Germinal center (tissue), 1 donor: Measurements from ENCODE around the gene NKX6-1.

Source experiments
- DNase-seq: peaks from one replicate; pipeline ENCODE4 v3.0.0; 2012; ENCODE audit warnings: mixed read lengths, low spot score

NKX6-1 gene

DNA sequence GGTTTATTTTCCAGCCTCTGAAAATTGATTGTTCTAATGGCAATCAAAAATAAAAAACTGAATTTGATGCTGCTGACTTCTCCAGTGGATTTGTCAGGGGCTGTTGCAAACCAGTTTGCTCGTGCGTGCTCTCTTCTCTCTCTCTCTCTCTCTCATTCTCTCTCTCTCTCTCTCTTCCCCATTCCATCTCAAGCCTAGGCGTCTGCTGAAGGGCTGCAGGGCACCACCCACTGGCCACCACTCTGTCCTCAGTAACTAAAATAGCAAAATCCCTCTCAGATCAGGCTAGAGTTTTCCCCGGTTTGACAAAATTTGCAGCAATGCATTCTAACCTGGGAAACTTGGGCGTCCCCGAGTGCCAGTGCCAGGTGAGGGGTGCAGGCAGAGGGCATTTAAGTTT lies 19.4 kb downstream of the NKX6-1 start:
- DNase-seq: no peak

DNA sequence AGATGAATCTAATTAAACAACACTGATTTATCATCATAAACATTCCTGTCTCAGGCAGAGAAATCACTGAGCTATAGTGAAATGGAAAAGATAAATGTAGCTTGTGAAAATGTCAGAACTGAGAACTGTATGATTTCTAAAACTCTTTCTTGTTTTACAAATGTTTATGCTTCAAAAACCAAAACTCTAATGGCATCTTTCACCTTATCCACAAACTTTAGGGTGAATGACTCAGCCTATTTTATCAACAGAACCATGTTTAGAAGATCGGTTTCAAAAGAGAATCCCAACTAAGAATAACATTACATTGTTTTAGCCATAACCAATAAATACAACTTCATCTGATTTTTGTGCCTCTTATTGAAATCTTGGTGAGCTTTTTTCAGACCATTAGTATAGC lies 21.4 kb downstream of the NKX6-1 start:
- no peak for DNase-seq

DNA sequence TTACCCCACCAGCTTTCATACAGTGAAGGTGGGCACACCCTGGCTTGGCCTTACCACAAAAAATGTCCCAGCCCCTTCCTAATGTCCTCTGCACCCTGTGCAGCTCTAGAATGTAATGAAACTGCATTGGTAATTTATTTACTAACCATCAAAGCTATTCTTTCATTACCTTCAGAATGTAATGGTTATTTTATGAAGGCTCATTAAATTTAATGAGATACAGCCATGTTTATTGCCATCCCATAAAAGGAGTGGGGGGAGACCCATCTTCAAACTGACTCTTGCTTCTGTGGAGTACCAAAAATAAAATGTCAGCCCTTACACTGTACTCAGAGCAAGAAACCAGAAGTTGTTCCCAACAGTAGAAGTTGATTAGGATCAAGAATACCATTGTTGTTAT lies 25.0 kb downstream of the NKX6-1 start:
- no peak for DNase-seq

DNA sequence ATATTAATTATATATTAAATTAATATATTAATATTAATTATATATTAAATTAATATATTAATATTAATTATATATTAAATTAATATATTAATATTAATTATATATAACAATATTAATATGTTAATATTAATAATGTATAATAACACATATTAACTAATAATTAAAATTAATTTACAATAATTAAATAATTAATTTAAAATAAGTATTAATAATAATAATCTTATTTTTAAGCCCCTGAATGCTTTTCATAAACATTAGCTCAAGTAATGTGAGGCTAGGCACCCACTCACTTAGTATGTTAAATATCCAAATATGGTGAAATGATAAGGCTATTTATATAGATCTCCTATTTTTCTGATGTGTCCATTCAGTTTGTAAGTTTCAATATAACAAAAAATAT lies 26.9 kb downstream of the NKX6-1 start:
- DNase-seq: no peak

DNA sequence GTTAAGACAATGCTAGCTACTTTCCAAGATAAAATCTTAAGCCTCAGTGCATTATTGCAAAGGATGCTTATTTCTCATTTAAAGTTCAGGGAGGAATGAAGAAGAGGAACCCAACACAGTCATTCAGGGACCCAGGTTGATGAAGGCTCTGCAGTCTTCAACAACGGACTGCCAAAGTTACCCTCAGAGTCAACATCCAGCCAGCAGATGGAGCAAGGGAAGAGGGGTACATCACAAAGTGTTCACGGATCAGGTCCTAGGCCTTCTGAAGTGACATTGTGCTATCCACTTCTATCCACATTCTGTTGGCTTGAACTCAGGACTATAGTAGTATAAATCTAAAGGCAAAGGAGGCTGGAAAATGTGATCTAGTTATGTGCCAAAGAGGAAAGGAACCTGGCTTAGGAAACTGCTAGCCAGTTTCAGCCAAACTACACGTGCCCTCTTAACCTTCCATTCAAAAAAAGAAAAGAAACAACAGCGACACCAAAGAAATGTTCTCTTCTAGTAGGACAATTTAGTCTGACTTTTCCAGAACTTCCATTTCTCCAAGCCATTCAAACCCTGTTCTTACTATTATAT lies 28.8 kb downstream of the NKX6-1 start:
- no peak for DNase-seq

DNA sequence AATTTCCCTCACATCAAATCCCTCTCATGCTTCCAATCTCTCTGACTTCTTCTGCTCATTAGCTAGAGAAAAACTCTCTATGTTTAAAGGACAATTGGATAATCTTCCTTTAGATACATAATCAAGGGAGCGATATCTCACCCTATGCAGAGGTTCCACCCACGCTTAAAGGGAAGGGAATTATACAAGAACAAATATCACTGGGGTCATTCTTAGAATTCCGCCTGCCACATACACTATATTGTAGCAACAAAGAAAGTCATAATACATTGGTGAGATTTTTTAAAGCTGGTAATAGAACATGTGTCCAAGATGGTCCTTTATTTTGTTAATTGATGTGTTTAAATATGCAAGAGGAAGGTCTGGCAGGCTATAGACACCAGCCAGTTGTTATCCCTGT lies 31.5 kb downstream of the NKX6-1 start:
- no peak for DNase-seq

DNA sequence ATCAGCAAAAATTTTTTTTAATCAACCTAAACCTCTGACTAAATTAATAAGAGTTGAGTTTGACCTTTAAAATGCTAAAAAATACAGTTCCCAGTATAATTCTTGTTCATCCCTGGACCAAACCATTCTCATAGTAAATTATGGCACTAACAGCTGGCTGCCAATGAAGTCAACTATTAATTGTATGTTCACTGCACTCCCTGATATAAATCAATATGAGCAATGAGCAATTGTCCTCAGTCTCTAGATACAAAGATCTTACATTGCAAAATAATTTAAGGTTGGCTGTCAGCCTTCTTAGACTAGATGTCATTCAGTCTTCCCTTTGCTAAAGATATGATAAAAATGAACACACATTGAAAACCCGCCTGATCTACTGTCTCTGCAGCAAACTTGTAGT lies 39.3 kb downstream of the NKX6-1 start:
- DNase-seq: no peak

DNA sequence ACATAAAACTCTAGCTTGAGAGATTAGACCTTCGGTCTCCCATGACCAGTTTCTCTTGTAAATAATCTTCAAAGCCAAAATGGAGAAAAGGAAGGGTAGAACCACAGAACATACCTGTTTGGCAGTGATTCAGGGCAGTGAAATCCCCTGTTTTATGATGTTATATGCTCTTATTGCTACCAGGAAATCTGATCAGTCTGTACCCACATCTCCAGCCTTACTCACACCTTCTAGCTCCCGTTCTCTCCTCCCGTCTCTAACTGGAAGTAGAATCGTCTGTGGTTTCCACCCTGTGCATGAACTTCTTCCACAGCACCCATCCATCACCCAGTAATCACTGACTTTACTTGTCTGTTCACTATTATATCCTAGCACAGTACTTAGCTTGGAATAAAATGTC lies 42.9 kb downstream of the NKX6-1 start:
- no peak for DNase-seq

DNA sequence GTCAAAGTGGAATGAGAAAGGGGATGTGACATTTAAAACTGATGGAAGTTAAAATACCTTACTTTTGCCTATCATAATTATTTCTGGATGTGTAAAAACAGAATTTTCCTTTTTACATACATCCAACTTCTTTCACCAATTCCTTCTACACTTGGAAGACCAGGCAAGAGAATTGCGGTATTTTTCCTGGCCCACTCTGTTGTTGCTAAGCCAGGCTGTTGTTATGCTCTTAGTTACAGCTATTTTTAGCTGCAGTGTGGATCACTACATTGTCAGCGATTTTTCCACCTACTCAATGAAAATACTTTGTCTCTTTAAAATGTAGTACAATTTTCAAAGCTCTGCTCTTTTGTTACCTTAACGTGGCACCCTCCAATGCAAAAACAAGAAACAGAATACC lies 43.4 kb downstream of the NKX6-1 start:
- DNase-seq: no peak

DNA sequence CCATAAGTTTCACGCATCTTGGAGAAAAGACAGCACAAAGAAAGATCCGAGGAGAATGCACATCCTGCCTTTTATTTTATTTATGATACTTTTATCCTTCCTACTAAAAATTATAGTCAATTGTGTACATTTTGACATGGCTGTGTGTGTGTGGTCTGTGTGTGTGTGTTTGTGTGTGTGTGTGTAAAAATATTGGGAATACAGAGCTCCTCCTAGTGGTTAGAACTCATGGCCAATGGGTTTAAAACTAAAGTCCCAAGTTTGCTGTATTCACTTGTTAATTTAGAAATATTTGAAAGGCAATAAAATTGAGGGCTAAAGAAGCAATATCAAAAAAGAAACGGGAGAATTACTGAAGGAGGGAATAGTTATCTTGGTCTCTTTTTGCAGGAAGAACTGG lies 47.5 kb downstream of the NKX6-1 start:
- DNase-seq: no peak

DNA sequence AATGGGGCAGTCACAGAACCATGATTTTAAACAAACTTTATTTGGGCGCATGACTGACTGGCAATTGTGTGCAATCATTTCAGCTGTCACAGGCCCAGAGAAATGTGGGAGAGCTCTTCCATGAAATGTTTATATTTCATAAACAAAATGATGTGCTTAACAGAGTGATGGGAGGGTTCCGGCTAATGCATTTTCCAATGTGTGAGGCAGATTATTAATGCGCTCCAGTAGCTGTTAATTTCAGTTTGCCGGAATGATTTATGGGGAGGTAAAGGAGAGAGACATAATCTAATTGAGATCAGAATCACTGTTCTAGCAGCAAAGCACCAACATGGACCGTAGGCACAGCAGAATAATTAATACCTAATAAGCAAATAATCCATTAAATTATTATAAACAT lies 55.6 kb downstream of the NKX6-1 start:
- DNase-seq: no peak

DNA sequence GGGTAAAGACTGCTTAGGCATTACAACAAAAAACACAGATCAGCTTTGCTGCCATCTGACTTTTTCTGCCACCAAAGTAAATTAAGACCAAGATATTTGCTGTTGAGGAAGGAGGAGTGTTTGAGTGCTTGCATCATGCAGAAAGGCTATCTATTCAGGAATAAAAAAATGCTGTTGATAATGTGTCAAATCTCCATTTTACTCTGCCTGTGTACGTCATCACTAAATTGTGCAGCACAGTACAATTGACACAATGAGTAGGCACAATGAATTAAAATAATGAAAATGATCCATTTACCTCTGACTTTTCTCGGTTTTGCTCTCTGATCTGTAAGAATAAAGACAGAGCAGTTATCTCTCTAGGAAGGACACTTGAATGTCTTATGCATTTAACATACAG lies 56.3 kb downstream of the NKX6-1 start:
- DNase-seq: no peak
